Activated CD4-positive, alpha-beta T cell treated with anti-CD3 and anti-CD28 coated beads for 1 hour (primary cell): ENCODE data around the gene FAM222B.
A peak's percentile ranks its signal among the peaks of the same experiment; 100 is the strongest.
"Not testable (repeated sequence)": the region's sequence is repeated elsewhere in the genome, so short reads cannot be mapped to it uniquely, and the experiment has no call there.

ENCODE experiments used
- DNase-seq: peaks from one replicate; pipeline ENCODE4 v3.0.0-alpha.2; 2020

FAM222B gene

GRCh38 chr17:28726226-28726626 lies 116.4 kb downstream of the FAM222B start, which contains the start of gene TLCD1:
Gene TLCD1 (minus strand): TSS chr17:28726233. CDS start chr17:28726097, 136 bp downstream.
- DNase-seq = peak; percentile 47

GRCh38 chr17:28725660-28726225 lies 116.8 kb downstream of the FAM222B start:
- no peak for DNase-seq

GRCh38 chr17:28725166-28725659 lies 117.4 kb downstream of the FAM222B start:
- no peak for DNase-seq

- no peak for DNase-seq
Observed at GRCh38 chr17:28724500-28725165, 118.0 kb downstream of the FAM222B start.

GRCh38 chr17:28723836-28724499 lies 118.6 kb downstream of the FAM222B start:
- not testable (repeated sequence) for DNase-seq

GRCh38 chr17:28723159-28723835 lies 119.3 kb downstream of the FAM222B start:
- no peak for DNase-seq

GRCh38 chr17:28722417-28723158 lies 120.0 kb downstream of the FAM222B start:
- no peak for DNase-seq

- DNase-seq = not testable (repeated sequence)
Observed at GRCh38 chr17:28720997-28721329, 121.6 kb downstream of the FAM222B start.

- DNase-seq = no peak
Observed at GRCh38 chr17:28720247-28720996, 122.2 kb downstream of the FAM222B start.

GRCh38 chr17:28719021-28719433 lies 123.6 kb downstream of the FAM222B start:
- no peak for DNase-seq

GRCh38 chr17:28718333-28719020 lies 124.1 kb downstream of the FAM222B start:
- no peak for DNase-seq

GRCh38 chr17:28717578-28718332 lies 124.8 kb downstream of the FAM222B start, which contains the start of gene RAB34:
Gene RAB34 (minus strand): TSS chr17:28717868. CDS start chr17:28717266, 602 bp downstream.
- peak; percentile 30 for DNase-seq

- no peak for DNase-seq
Observed at GRCh38 chr17:28716740-28717577, 125.6 kb downstream of the FAM222B start.

- no peak for DNase-seq
Observed at GRCh38 chr17:28715217-28715616, 127.4 kb downstream of the FAM222B start.

GRCh38 chr17:28714281-28714680 lies 128.3 kb downstream of the FAM222B start:
- no peak for DNase-seq

GRCh38 chr17:28712705-28713415 lies 129.7 kb downstream of the FAM222B start:
- DNase-seq = no peak

- peak; percentile 42 for DNase-seq
Observed at GRCh38 chr17:28712032-28712704, 130.4 kb downstream of the FAM222B start.

GRCh38 chr17:28711723-28712031 lies 130.9 kb downstream of the FAM222B start, which contains the start of gene PROCA1:
Gene PROCA1 (minus strand): TSS chr17:28711888. CDS start chr17:28711660, 228 bp downstream.
- no peak for DNase-seq
